LNCaP clone FGC (cell line): Measurements from ENCODE around the gene PKHD1.

ENCODE experiments used
- DNase-seq: peaks from one replicate; pipeline ENCODE4 v3.0.0-alpha.2; 2011; ENCODE audit warnings: low read depth
- H3K4me3 ChIP-seq: 2 replicates; pipeline ENCODE4 v1.5.1; 2011; ENCODE audit warnings: mild to moderate bottlenecking, low read depth, low read length, control low read depth
- CTCF ChIP-seq: IDR thresholded peaks from 2 replicates; pipeline ENCODE4 v1.5.1; 2012; ENCODE audit warnings: mild to moderate bottlenecking; ENCODE audit not compliant: control insufficient read depth, insufficient read depth; ENCODE audit errors: extremely low read depth

Gene PKHD1

GRCh38 chr6:52019881-52020280, 67.5 kb downstream of the PKHD1 start:
- no peak overlapping the region for H3K4me3 ChIP-seq
- TF ChIP-seq CTCF = no peak
- no peak for DNase-seq

GRCh38 chr6:52019092-52019491, 68.3 kb downstream of the PKHD1 start:
- no peak for DNase-seq
- TF ChIP-seq CTCF = no peak
- no peak overlapping the region for H3K4me3 ChIP-seq

- no peak for DNase-seq
- TF ChIP-seq CTCF = no peak
Measured at GRCh38 chr6:52016915-52017748, 70.3 kb downstream of the PKHD1 start.

GRCh38 chr6:52015953-52016352, 71.5 kb downstream of the PKHD1 start:
- no peak overlapping the region for H3K4me3 ChIP-seq
- no peak for TF ChIP-seq CTCF
- no peak for DNase-seq

More at GRCh38 chr6:52016915-52017748, 70.3 kb downstream of the PKHD1 start:
- no peak overlapping the region for H3K4me3 ChIP-seq

- H3K4me3 ChIP-seq = no peak overlapping the region
- TF ChIP-seq CTCF = no peak
- no peak for DNase-seq
Measured at GRCh38 chr6:52014391-52014790, 73.0 kb downstream of the PKHD1 start.

GRCh38 chr6:52013035-52013434, 74.4 kb downstream of the PKHD1 start:
- 0 out of 2 replicates have a peak, but pooled peaks have one; percentile 4 for TF ChIP-seq CTCF
- peak; percentile 93 for DNase-seq
- no peak overlapping the region for H3K4me3 ChIP-seq

GRCh38 chr6:52012582-52012981, 74.8 kb downstream of the PKHD1 start:
- DNase-seq = no peak
- no peak overlapping the region for H3K4me3 ChIP-seq
- no peak for TF ChIP-seq CTCF
